Renal cortical epithelial cell (primary cell): ENCODE results near the gene STAG1. TPM values are rescaled to one million over a fixed set of nuclear protein-coding genes. Genes with fewer than 3 reads are reported as not detected.
"Not testable (repeated sequence)": the region's sequence is repeated elsewhere in the genome, so short reads cannot be mapped to it uniquely, and the experiment has no call there.

Experiments
- DNase-seq: peaks from one replicate; pipeline ENCODE4 v3.0.0-alpha.2; 2011; ENCODE audit warnings: low read depth
- total RNA-seq: library from RNA; depleted of rRNA; stranded (reverse); fragments of >200 nt; gene quantifications from 2 replicates; pipeline ENCODE4 v1.2.3, GENCODE V29; 2014

The STAG1 gene
- total RNA-seq, 1 donor from 2014 or later = 41.3 TPM

- no peak for DNase-seq
Measured at GRCh38 chr3:136503056-136503455, 249.1 kb downstream of the STAG1 start.

- DNase-seq = no peak
Measured at GRCh38 chr3:136498919-136499447, 253.2 kb downstream of the STAG1 start.

GRCh38 chr3:136495213-136495612 is 257.0 kb downstream of the STAG1 start:
- DNase-seq = no peak

GRCh38 chr3:136490646-136491405 is 261.4 kb downstream of the STAG1 start:
- DNase-seq = no peak

- no peak for DNase-seq
Measured at GRCh38 chr3:136485777-136486176, 266.4 kb downstream of the STAG1 start.

GRCh38 chr3:136476280-136476679 is 275.9 kb downstream of the STAG1 start:
- no peak for DNase-seq

GRCh38 chr3:136474876-136475275 is 277.3 kb downstream of the STAG1 start:
- DNase-seq = not testable (repeated sequence)

- no peak for DNase-seq
Measured at GRCh38 chr3:136473716-136474326, 278.4 kb downstream of the STAG1 start.

GRCh38 chr3:136465296-136465695 is 286.9 kb downstream of the STAG1 start:
- DNase-seq = no peak

GRCh38 chr3:136464502-136464901 is 287.7 kb downstream of the STAG1 start:
- DNase-seq = no peak

- no peak for DNase-seq
Measured at GRCh38 chr3:136463170-136463569, 289.0 kb downstream of the STAG1 start.

GRCh38 chr3:136457793-136458192 is 294.4 kb downstream of the STAG1 start:
- DNase-seq = no peak

- no peak for DNase-seq
Measured at GRCh38 chr3:136456196-136456595, 296.0 kb downstream of the STAG1 start.

GRCh38 chr3:136444581-136444980 is 307.6 kb downstream of the STAG1 start:
- no peak for DNase-seq

- DNase-seq = no peak
Measured at GRCh38 chr3:136437043-136437442, 315.1 kb downstream of the STAG1 start.

- DNase-seq = no peak
Measured at GRCh38 chr3:136434429-136434828, 317.7 kb downstream of the STAG1 start.

GRCh38 chr3:136432685-136433084 is 319.5 kb downstream of the STAG1 start:
- DNase-seq = no peak

- DNase-seq = no peak
Measured at GRCh38 chr3:136428167-136428566, 324.0 kb downstream of the STAG1 start.

- no peak for DNase-seq
Measured at GRCh38 chr3:136427236-136427635, 324.9 kb downstream of the STAG1 start.

GRCh38 chr3:136414476-136414875 is 337.7 kb downstream of the STAG1 start:
- DNase-seq = no peak

- no peak for DNase-seq
Measured at GRCh38 chr3:136412307-136412706, 339.9 kb downstream of the STAG1 start.

- no peak for DNase-seq
Measured at GRCh38 chr3:136409549-136409948, 342.6 kb downstream of the STAG1 start.

- no peak for DNase-seq
Measured at GRCh38 chr3:136404056-136404455, 348.1 kb downstream of the STAG1 start.
